A549 (cell line): ENCODE data around the gene TOM1L2.

Source experiments
- E2F6 ChIP-seq: IDR thresholded peaks from 2 replicates; pipeline ENCODE4 v1.6.1; 2012; ENCODE audit warnings: low read depth, borderline replicate concordance
- ESRRA ChIP-seq: fragments of 150-350 bp; IDR thresholded peaks from 2 replicates; pipeline ENCODE4 v1.6.1; 2014; ENCODE audit warnings: mild to moderate bottlenecking, low read length, borderline replicate concordance
- KDM1A ChIP-seq: fragments of 200-600 bp; sonication (generic); IDR thresholded peaks from 2 replicates; pipeline ENCODE4 v1.6.1; 2016; ENCODE audit warnings: low read depth, mild to moderate bottlenecking
- KDM5A ChIP-seq: fragments of 200-600 bp; sonication (generic); IDR thresholded peaks from 2 replicates; pipeline ENCODE4 v1.6.1; 2016; ENCODE audit warnings: antibody characterized with exemption, mild to moderate bottlenecking
- POLR2A ChIP-seq: IDR thresholded peaks from 2 replicates; pipeline ENCODE4 v1.6.1; 2012; ENCODE audit warnings: mild to moderate bottlenecking, low read length
- RFX5 ChIP-seq: fragments of 450-650 bp; IDR thresholded peaks from 2 replicates; pipeline ENCODE4 v1.7.1; 2014; ENCODE audit warnings: antibody characterized with exemption, mild to moderate bottlenecking, moderate library complexity
- TF ChIP-seq, protein P1 (sequence below): fragments of >200 bp; sonication (Bioruptor Twin); formaldehyde crosslinking; IDR thresholded peaks from 3 replicates; pipeline ENCODE4 v1.5.1; 2016
- TF ChIP-seq, protein P2 (sequence below): IDR thresholded peaks from 2 replicates; pipeline ENCODE4 v1.6.1; 2012
- TF ChIP-seq, protein P3 (sequence below): fragments of 450-650 bp; IDR thresholded peaks from 2 replicates; pipeline ENCODE4 v1.6.1; 2014; ENCODE audit warnings: antibody characterized with exemption

- no peak for TF ChIP-seq RFX5
- TF ChIP-seq, protein P1, sequence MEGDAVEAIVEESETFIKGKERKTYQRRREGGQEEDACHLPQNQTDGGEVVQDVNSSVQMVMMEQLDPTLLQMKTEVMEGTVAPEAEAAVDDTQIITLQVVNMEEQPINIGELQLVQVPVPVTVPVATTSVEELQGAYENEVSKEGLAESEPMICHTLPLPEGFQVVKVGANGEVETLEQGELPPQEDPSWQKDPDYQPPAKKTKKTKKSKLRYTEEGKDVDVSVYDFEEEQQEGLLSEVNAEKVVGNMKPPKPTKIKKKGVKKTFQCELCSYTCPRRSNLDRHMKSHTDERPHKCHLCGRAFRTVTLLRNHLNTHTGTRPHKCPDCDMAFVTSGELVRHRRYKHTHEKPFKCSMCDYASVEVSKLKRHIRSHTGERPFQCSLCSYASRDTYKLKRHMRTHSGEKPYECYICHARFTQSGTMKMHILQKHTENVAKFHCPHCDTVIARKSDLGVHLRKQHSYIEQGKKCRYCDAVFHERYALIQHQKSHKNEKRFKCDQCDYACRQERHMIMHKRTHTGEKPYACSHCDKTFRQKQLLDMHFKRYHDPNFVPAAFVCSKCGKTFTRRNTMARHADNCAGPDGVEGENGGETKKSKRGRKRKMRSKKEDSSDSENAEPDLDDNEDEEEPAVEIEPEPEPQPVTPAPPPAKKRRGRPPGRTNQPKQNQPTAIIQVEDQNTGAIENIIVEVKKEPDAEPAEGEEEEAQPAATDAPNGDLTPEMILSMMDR = no peak
- no peak for TF ChIP-seq KDM1A
- TF ChIP-seq ESRRA = no peak
- TF ChIP-seq, protein P2, sequence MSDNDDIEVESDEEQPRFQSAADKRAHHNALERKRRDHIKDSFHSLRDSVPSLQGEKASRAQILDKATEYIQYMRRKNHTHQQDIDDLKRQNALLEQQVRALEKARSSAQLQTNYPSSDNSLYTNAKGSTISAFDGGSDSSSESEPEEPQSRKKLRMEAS = no peak
- TF ChIP-seq POLR2A = no peak
- TF ChIP-seq E2F6 = no peak
- no peak for TF ChIP-seq KDM5A
- TF ChIP-seq, protein P3, sequence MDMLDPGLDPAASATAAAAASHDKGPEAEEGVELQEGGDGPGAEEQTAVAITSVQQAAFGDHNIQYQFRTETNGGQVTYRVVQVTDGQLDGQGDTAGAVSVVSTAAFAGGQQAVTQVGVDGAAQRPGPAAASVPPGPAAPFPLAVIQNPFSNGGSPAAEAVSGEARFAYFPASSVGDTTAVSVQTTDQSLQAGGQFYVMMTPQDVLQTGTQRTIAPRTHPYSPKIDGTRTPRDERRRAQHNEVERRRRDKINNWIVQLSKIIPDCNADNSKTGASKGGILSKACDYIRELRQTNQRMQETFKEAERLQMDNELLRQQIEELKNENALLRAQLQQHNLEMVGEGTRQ = no peak
These were observed 15.1 kb upstream of the TOM1L2 start for GRCh38 chr17:17987187-17987896.
